GM21737 (cell line): ENCODE results near the gene KRTAP10-6.
"Not testable (repeated sequence)": the region's sequence is repeated elsewhere in the genome, so short reads cannot be mapped to it uniquely, and the experiment has no call there.

ENCODE experiments used
- ATAC-seq: cut with Tn5 transposase; IDR thresholded peaks from one replicate; pipeline ENCODE4 v1.9.1; 2021; ENCODE audit warnings: mild to moderate bottlenecking, moderate library complexity; ENCODE audit not compliant: unreplicated experiment

Gene KRTAP10-6

DNA sequence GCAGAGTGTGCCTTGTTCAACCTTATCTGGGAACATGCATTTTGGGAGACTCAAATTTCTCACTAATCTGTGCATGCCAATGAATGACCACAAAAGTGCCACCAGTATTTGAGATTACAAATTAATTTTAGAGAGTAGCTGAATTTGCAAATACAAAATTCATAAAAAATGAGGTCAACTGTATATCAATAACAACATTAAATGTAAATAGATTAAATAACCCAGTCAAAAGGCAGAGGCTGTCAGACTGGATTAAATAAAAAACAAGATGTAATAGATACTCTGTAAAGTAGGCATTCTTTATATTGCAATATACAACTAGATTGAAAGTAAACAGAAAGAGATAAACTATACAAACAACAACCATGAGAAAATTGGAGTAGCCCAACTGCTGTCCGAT, 28.2 kb downstream of the KRTAP10-6 start:
- no peak for ATAC-seq

DNA sequence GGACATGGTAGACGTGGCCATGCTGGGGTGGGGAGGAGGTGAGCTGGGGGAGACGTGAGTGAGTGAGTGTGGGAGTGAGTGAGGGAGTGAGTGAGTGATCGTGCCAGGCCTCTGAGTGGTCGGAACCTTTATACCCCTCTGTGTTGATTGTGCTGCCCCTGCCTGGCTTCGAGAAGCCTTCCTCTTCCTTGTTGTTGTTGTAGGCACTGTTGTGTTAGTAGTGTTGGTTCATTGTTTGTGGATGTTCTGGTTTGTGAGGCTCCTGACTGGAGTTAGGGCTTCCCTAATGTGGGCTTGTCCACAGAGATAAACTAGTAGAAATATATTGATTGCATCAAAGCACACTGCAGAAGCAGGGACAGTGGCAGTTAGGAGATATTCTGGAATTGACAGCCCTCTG, 33.6 kb downstream of the KRTAP10-6 start, which contains the start of gene KRTAP10-3:
Gene KRTAP10-3 (minus strand): TSS at position 101 of the 400 bp plus-strand sequence. CDS start 80 bp downstream, at position 21.
- ATAC-seq = no peak

DNA sequence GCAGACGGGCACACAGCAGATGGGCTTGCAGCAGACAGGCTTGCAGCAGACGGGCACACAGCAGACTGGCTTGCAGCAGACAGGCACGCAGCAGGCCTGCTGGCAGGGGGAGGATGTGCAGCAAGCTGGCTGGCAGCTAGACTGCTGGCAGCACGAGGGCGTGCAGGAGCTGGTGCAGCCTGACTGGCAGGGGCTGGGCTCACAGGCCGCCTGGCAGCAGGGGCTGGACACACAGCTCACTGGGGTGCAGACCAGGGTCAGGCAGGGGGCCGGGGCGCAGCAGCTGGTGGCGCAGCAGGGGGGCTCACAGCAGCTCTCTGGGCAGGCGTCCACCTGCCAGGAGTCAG, 34.0 kb downstream of the KRTAP10-6 start:
- ATAC-seq = not testable (repeated sequence)

DNA sequence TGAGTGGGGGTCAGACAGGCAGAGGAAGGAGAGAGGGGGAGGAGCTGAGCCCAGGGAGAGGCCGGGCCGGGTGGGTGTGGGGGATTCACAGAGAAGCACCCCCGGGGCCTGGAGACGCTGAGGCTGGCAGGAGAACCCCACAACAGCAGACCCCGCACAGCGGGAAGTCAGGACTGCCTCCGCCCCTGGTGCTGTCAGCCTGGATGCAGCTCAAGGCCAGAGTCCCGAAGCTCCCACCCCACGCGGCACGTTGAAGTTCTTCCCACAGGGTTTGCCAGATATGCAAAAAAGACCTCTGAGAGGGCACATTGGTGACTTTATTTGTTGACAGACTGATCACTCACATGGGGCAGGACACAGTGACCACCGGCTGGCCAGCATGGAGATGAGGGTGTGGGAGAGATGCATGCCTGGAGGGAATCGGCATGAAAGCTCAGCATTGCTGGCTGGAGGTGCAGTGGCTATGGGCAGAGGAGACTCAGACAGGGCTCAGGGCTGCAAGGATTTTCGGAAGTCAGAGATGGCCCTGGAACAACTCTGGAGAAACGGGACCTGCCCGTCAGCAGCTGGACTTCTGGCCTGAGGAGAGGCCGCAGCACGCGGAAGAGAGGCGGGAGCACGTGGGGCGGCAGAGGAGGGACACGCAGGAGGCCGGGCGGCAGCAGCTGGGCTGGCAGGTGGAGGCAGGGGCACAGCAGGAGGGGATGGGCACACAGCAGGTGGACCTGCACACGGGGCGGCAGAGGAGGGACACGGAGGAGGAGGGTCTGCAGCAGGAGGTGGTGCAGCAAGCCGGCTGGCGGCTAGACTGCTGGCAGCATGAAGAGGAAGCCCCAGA, 34.6 kb downstream of the KRTAP10-6 start:
- no peak for ATAC-seq

DNA sequence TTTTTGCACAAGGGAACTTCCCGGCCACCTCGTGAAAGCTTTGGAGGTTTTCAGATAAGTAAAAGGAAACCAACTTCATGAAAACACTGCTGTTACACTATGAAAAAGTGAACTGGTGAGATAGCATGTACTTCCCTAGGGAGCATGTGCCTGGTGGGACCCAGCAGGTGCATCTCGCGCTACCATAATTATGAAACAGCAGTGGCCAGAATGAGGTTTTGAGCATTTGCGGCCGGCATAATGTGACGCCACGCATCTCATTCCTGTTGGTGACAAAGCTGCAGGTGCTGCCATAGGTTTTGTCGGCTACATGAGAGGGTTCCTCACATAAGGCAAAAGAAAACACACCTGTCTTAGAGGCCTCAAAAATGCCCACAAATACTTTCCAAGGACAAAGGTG, 35.4 kb downstream of the KRTAP10-6 start:
- no peak for ATAC-seq

DNA sequence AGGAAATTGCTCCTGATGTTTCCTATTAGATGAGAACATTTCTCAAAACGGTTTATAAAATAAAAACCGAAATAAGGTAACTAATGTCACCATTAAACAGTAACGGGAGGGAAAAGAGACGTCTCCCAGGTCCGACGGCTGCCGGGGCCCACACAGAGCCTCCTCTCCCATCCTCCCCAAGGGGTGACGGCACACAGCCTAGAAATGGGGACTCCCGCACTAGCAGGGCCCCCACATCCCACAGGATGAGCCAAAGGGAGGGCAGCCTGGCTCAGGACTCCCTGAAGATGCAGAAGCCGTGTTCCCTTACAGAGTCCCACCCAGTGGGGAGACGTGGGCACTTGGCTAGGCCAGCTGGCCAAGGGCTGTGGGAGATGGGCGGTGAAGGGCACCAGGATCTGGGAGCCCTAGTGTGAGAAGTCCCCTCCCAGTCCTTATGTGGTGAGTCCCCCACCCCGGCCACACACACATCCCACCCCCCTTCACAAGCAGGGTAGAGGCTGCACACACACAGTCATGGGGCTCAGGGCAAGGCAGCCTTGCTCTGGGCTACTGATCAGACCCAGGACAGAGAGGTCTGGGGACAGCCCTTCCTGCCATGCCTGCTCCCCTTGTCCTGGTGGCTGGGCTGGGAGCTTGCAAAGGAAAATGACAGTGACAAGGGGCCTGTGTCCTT, 37.0 kb downstream of the KRTAP10-6 start:
- no peak for ATAC-seq

DNA sequence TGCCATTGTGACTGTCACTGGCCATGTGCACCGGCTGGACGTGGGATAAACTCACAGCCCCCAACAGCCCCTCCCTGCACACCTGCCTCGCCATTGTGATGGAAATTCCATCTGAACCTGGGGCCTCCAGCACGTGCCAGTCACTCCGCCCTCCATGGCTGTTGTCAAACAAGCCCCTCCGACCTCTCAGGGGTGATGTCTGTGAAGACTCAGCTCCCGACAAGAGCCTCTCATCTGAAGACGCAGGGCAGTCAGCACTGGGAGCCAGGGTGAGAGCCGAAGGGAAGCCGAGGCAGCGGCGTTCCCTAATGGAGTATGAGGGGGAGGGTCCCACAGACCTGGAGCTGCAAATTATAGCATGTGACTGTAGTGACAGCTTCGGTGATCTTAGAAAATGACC, 39.6 kb downstream of the KRTAP10-6 start:
- ATAC-seq = no peak

DNA sequence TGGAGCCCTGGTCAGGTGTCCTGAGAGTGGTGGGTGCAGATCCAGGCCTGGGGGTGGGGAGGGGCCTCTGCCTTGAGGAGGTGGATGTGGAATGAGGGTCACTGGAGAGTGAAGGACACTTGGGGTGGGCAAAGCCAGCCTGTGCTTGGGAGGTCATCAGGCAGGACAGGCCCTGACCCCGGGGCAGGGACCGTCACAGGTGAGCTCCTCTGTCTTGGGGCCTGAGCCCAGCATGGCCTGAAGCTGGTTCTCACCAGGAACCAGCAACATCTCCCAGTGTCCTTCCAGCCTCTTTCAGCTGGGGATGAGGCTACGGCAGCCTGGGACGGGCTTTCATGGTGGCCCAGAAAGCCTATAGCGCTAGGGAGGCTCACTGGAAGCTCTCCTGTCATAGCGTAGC, 40.2 kb downstream of the KRTAP10-6 start:
- no peak for ATAC-seq

DNA sequence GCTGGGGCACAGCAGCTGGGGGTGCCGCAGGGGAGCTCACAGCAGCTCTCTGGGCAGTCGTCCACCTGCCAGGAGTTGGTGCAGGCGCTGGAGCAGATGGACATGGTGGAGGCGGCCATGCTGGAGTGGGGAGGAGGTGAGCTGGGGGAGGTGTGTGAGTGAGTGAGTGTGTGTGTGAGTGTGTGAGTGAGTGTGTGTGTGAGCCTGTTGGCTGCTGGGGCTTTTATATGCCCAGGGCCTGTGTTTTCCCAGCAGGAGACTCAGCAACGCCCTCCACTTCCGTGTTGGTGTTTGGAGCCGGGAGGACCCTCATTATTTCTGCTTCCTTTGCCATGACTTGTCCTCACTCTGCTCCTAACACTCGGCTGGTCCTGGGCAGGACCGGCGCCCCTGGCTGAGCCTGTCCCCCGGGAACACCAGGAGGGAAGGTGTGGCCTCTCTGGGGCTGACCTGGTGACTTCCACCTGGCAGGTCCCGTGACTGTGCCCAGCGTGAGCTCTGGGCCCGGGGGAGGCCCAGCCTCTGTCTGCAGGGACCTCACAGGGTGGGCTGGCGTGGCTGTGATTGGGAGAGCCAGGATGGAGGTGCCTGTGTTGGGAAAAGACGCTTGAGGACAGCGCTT, 40.9 kb downstream of the KRTAP10-6 start, which contains the start of gene KRTAP10-2:
Gene KRTAP10-2 (minus strand): TSS at position 166 of the 622 bp plus-strand sequence. CDS start 47 bp downstream, at position 119.
- no peak for ATAC-seq

DNA sequence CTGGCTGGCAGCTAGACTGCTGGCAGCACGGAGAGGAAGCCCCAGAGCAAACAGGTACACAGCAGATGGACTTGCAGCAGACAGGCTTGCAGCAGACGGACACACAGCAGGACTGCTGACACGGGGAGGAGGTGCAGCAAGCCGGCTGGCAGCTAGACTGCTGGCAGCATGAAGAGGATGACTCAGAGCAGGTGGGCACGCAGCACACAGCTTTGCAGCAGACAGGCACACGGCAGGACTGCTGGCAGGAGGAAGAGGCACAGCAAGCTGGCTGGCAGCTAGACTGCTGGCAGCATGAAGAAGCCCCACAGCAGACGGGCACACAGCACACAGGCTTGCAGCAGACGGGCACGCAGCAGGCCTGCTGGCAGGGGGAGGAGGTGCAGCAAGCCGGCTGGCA, 41.5 kb downstream of the KRTAP10-6 start:
- ATAC-seq = no peak

DNA sequence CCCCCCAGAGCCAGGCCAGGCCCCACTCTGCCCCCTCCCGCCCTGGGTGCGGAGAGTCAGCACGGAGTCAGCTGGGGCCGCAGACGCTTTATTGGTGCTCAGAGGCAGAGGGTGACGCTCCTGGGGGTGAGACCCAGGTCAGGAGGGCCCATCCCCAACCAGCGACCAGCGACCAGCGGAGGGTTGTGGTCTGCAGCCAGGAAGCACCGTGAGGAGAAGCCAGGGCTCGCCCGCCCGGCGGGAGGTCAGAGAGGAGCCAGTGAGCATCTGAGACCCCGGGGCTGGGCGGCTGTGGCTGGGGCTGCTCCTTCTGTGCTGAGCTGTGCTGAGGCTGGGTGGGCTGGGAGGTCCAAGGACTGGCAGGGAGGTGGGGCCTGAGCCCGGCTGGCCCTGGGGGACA, 42.0 kb downstream of the KRTAP10-6 start:
- not testable (repeated sequence) for ATAC-seq

DNA sequence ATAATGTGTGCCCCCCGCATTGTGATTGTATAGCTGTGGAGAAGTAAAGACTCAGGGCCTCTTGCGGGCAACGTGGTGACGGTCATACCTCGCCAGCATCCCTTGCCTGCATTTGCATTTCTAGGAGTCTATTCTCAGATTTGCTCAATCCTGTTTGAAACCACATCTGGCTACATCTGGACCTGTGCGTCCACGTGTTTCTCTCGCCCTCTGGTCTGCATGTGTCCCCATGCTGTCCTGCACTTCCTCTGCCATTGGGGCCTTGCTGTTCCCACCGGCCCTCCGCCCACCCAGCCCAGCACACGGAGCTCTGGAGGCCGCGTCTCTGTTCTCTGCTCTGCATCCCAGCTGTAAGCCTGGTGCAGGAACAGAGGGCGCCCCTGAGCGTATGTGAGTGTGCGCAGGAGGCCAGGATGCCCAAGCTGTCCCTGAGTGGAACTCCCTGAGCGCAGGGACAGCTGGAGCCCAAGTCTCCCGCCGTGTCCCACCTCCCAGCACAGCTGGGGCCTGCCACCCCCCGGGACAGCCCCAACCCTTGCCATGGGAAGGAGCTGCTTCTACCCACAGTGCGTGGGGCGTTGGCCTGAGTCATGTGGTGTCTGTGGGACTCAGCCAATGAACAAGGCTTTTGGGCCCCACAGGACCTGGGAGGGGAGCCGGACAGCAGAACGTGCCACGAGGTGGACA, 42.6 kb downstream of the KRTAP10-6 start:
- ATAC-seq = no peak

DNA sequence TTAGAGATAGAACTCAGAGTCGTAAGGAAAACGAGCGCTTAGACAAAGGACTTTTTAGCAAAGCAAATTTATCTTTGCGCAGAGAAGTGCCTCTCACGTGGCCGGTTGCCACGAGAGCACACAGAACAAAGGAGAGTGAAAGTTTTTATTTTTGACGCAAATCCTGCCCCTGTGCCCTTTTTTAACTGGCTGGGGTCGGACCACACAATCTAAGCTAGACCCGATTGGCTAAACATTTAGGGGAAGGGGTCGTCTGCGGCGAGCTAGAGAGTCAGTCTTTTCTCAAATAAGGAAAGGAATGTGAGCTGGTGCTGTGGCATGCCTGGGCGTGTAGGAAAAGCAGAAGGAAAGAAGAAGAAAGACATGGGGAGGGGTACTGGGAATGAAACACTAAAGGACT, 43.4 kb downstream of the KRTAP10-6 start:
- no peak for ATAC-seq

DNA sequence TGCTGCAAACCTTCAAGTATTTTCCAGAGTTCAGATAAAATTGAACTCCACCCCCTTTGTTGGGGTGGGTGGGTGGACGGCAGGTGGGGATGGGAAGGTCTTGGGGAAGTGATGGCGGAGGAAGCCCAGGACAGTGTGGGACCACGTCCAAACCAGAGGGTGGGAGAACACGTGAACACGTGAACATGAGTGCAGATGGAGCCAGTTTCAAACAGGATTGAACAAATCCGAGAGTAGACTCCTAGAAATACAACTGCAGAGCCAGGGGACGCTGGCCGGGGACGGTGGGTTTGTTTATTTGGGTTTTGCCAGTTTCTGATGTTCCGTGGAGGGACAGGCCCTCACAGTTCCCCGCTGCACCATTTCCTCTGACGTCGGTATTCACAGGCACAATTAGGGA, 43.9 kb downstream of the KRTAP10-6 start:
- no peak for ATAC-seq

DNA sequence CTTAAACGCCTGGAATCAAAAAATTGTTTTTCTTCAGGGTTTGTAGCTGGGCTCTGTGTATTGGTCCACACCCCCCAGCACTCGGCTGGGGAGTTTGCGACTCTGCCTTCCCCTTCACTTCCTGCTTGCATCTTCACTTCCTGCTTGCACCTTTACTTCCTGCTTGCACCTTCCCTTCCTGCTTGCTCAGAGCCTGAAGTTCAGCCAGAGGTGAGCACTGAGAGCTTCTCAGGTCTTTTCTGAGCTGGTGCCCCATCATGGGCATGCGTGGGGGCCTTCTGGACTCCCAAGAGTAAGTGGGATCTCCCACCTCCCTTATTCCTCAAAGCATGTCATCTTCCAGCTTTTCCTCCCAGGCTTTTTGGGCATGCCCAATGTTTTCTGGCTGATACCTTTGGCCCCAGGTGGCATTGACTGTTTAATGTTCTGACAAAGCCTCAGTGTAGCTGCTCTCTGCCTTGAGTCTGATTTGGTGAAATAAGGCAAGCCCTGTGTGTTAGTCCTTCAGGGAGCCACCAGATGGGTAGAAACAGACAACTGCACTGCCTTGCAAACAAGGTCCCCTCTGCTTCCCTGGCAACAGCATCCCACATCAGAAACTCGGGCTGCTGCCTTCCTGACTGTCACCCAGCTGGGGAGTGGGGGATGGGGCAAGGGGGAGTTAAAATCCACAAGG, 44.5 kb downstream of the KRTAP10-6 start:
- no peak for ATAC-seq

DNA sequence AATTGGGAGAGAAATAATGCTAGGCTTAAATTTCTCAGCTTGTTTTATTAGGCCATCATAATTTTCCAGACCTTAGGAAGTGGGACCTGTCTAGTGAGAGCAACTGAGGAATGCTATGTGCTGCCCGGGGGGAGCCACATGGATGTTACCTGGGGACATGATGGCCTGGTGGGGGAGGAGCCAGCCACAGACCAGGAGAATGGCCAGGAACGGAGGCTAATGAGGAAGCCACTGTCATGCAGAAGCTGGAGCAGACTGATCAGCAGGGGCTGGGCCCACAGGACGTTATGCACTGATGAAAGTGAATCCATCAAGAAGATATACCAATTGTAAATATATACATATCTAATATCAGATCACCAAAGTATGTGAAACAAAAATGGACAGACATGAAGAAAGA, 47.7 kb downstream of the KRTAP10-6 start:
- no peak for ATAC-seq

DNA sequence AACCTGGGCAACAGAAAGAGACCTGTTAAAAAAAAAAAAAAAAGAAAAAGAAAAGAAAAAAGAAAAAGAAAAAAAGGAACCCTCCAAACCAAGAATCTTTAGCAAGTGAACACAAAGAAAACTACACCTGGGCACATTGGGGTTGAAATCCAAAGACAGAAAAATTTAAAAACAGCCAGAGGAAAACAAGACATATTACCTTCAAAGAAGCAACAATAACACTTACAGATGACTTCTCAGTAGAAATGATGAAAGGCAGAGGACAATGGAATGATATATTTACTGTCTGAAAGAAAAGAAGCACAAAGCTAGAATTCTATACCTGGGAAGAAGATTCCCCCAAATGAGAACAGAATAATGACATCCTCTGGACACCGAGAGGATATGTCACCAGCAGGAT, 49.6 kb downstream of the KRTAP10-6 start:
- ATAC-seq = no peak
